GM19468 (cell line): ENCODE data around the gene FUT1.
"Not testable (repeated sequence)": the region's sequence is repeated elsewhere in the genome, so short reads cannot be mapped to it uniquely, and the experiment has no call there.

Source experiments
- ATAC-seq: cut with Tn5 transposase; IDR thresholded peaks from one replicate; pipeline ENCODE4 v1.9.1; 2021; ENCODE audit warnings: mild to moderate bottlenecking, moderate library complexity, moderate number of reproducible peaks; ENCODE audit not compliant: unreplicated experiment; ENCODE audit errors: extremely low read depth

Gene FUT1

GRCh38 chr19:48768994-48769713 is 16.7 kb upstream of the FUT1 start:
- no peak for ATAC-seq

- not testable (repeated sequence) for ATAC-seq
Observed at GRCh38 chr19:48768171-48768753, 15.8 kb upstream of the FUT1 start.

- not testable (repeated sequence) for ATAC-seq
Observed at GRCh38 chr19:48765816-48766215, 13.4 kb upstream of the FUT1 start.

- no peak for ATAC-seq
Observed at GRCh38 chr19:48760504-48761205, 8.2 kb upstream of the FUT1 start.

- no peak for ATAC-seq
Observed at GRCh38 chr19:48757741-48758144, 5.3 kb upstream of the FUT1 start.

- no peak for ATAC-seq
Observed at GRCh38 chr19:48757089-48757675, 4.7 kb upstream of the FUT1 start.

GRCh38 chr19:48756686-48757085 is 4.2 kb upstream of the FUT1 start:
- no peak for ATAC-seq

- ATAC-seq: no peak
Observed at GRCh38 chr19:48756212-48756611, 3.8 kb upstream of the FUT1 start.

GRCh38 chr19:48755787-48756186 is 3.3 kb upstream of the FUT1 start:
- no peak for ATAC-seq

- no peak for ATAC-seq
Observed at GRCh38 chr19:48755084-48755641, 2.7 kb upstream of the FUT1 start, which contains the start of gene FGF21. Gene FGF21, plus strand, starts transcription at chr19:48755524. Its CDS starts 713 bp downstream, at chr19:48756237.

GRCh38 chr19:48751845-48752495 is 471 bp downstream of the FUT1 start:
- ATAC-seq: no peak

- ATAC-seq: no peak
Observed at GRCh38 chr19:48750771-48751504, 1.5 kb downstream of the FUT1 start.

- ATAC-seq: no peak
Observed at GRCh38 chr19:48750351-48750750, 2.1 kb downstream of the FUT1 start.

- no peak for ATAC-seq
Observed at GRCh38 chr19:48749571-48750198, 2.8 kb downstream of the FUT1 start.

GRCh38 chr19:48746738-48747575 is 5.5 kb downstream of the FUT1 start, which contains the start of gene IZUMO1:
Gene IZUMO1, minus strand, starts transcription at chr19:48746909. Its CDS starts 1,050 bp downstream, at chr19:48745859.
- no peak for ATAC-seq

GRCh38 chr19:48746110-48746509 is 6.3 kb downstream of the FUT1 start:
- ATAC-seq: no peak

GRCh38 chr19:48745208-48745995 is 7.0 kb downstream of the FUT1 start:
- no peak for ATAC-seq
